ENCODE data around the gene E4F1.

The E4F1 gene

GRCh38 chr16:2206420-2206779 is 17.0 kb upstream of the E4F1 start:
- DNase-seq (ENCODE audit: low read depth), result no peak
- TF ChIP-seq, protein P1, sequence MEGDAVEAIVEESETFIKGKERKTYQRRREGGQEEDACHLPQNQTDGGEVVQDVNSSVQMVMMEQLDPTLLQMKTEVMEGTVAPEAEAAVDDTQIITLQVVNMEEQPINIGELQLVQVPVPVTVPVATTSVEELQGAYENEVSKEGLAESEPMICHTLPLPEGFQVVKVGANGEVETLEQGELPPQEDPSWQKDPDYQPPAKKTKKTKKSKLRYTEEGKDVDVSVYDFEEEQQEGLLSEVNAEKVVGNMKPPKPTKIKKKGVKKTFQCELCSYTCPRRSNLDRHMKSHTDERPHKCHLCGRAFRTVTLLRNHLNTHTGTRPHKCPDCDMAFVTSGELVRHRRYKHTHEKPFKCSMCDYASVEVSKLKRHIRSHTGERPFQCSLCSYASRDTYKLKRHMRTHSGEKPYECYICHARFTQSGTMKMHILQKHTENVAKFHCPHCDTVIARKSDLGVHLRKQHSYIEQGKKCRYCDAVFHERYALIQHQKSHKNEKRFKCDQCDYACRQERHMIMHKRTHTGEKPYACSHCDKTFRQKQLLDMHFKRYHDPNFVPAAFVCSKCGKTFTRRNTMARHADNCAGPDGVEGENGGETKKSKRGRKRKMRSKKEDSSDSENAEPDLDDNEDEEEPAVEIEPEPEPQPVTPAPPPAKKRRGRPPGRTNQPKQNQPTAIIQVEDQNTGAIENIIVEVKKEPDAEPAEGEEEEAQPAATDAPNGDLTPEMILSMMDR (IDR thresholded peaks at IDR 0.05; ENCODE audit: control insufficient read depth, extremely low read depth, insufficient read depth), result no peak
- H3K4me3 ChIP-seq (ENCODE audit: low read depth, low read length), result peak overlapping the region; percentile 62

DNA sequence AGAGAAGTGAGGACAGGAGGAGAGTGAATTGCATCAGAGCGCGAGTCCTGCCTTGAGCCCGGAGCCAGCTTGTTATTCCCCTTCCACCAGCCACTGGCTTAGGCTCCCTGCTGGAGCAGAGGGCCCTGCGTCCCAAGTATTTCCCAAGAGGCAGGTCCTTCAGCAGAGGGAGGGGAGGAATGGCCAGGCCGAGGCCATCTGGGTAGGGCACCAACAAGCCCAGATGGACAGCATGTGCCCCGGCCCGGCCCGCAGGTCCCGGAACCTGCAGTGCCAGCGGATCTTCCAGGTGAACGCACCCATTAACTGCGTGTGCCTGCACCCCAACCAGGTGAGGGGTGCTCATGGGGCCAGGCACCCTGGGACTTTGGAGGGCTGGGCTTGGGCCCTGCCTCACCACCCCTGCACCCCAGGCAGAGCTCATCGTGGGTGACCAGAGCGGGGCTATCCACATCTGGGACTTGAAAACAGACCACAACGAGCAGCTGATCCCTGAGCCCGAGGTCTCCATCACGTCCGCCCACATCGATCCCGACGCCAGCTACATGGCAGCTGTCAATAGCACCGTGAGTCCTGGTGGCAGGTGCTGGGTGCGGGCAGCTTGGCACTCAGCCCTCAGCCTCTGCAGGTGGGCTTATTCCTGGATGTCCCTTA is 16.5 kb upstream of the E4F1 start:
- H3K4me3 ChIP-seq (ENCODE audit: low read depth, low read length), result peak overlapping the region; percentile 62
- DNase-seq (ENCODE audit: low read depth), result no peak
- TF ChIP-seq, protein P1 (IDR thresholded peaks at IDR 0.05; ENCODE audit: control insufficient read depth, extremely low read depth, insufficient read depth), result no peak

DNA sequence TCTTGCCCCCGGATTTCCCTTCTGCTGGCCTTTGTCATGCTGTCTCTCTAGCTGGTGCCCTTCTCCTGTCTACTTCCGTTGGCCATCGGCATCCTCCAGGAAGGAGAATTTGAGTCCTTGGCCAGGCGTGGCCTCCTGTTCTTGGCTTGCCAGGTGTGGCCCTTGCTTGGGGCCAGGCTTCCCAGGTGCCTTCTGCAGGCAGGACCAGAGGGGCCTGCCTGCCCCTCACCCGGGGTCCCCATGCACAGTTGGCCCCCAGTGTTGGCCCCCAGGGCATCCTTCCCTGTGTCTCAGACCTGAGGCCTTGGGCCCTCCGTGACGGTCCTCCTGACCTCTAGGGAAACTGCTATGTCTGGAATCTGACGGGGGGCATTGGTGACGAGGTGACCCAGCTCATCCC is 15.5 kb upstream of the E4F1 start:
- no peak overlapping the region for H3K4me3 ChIP-seq (ENCODE audit: low read depth, low read length)
- DNase-seq (ENCODE audit: low read depth), result no peak
- TF ChIP-seq, protein P1 (IDR thresholded peaks at IDR 0.05; ENCODE audit: control insufficient read depth, extremely low read depth, insufficient read depth), result no peak

DNA sequence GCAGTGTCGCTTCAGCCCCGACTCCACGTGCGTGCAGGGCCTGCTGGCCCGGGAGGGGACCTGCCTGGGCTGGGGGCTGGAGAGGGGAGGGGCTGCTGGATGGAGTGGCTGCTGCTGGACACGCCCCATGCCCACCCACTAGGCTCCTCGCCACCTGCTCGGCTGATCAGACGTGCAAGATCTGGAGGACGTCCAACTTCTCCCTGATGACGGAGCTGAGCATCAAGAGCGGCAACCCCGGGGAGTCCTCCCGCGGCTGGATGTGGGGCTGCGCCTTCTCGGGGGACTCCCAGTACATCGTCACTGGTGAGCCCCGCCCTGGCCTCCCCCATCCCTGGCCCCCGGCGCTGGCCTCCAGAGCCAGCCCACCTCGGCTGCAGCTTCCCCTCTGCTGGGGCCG is 15.1 kb upstream of the E4F1 start:
- DNase-seq (ENCODE audit: low read depth), result no peak
- H3K4me3 ChIP-seq (ENCODE audit: low read depth, low read length), result no peak overlapping the region
- TF ChIP-seq, protein P1 (IDR thresholded peaks at IDR 0.05; ENCODE audit: control insufficient read depth, extremely low read depth, insufficient read depth), result no peak

GRCh38 chr16:2208772-2209171 is 14.6 kb upstream of the E4F1 start:
- TF ChIP-seq, protein P1 (IDR thresholded peaks at IDR 0.05; ENCODE audit: control insufficient read depth, extremely low read depth, insufficient read depth), result no peak
- DNase-seq (ENCODE audit: low read depth), result no peak
- H3K4me3 ChIP-seq (ENCODE audit: low read depth, low read length), result no peak overlapping the region

- H3K4me3 ChIP-seq (ENCODE audit: low read depth, low read length), result no peak overlapping the region
- TF ChIP-seq, protein P1 (IDR thresholded peaks at IDR 0.05; ENCODE audit: control insufficient read depth, extremely low read depth, insufficient read depth), result no peak
- no peak for DNase-seq (ENCODE audit: low read depth)
These were observed 14.0 kb upstream of the E4F1 start for GRCh38 chr16:2209258-2210008.

DNA sequence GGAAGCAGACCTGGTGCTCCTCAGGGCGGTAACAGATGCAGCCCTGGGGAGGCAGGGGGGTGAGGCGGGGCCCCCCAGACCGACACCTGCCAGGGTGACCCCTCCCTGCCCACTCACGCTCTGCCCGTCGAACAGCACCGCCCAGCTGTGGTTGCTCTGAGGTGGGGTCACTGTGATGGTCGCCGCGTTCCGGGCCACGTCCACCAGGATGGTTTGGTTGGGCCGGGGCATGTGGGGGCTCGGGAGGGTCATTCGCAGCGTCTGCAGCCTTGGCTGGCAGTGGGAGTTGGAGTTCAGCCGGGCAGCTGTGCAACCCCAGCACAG is 13.4 kb upstream of the E4F1 start:
- DNase-seq (ENCODE audit: low read depth), result no peak
- no peak overlapping the region for H3K4me3 ChIP-seq (ENCODE audit: low read depth, low read length)
- TF ChIP-seq, protein P1 (IDR thresholded peaks at IDR 0.05; ENCODE audit: control insufficient read depth, extremely low read depth, insufficient read depth), result no peak

Measured in LNCaP clone FGC (cell line).